COLO829 (cell line): ENCODE measurements around the gene FSTL4.

ENCODE experiments used
- DNase-seq: peaks from one replicate; pipeline ENCODE4 v3.0.0; 2012; ENCODE audit warnings: low spot score

The FSTL4 gene

DNA sequence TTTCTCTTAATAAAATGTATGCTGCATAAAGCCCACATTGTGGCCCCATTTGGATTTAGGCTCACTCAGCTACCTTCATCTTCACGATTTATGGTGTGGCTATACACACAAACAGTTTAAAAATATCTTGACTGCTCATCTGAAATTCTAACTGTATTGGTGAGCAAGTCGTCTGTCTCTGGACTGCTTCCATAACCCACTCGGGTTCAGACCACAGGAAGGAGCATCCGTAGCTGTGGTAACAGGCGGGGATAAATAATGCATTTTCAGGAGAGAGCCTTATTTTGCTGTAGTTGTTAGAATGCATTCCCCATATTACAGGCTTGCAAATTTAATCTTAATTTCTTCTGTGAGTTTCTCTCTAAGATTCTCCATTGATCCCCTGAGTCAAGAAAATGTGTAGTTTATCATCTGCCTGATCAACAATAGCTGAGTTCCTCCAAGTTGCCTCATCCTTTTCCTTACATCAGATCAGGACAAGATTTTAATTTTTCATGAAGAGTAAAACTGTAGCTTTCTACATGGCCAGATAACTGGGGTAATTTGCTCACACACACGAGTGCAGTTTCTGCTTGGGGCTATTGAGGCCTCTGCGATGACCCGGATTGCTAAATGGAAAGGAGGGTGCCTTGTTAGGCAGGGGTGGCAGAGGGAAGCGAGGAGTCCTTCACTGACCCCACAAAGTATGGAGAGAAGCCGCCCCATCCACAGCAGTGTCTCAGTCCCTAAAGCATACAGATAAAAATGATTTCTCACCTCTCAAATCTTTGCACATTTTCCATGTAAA, 133.9 kb downstream of the FSTL4 start:
- DNase-seq, result no peak

DNA sequence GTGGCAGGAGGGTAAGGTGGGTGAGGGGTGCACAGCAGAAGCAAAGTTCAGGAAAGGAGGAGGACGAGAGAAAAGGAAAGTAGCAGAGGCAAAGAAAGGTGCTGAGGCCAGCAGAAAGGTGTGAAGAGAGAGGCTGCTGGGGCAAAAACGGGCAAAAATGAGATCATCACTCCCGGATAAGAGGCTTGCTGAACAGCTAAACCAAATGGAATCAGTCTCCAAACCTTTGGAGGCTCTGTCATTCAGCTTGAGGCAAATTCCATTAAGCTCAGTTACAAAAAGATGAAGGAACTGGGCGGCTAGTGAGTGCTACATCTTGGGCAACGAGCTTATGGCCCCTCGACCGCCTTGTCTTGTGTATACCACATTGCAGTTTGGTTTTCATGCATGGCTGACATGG, 136.4 kb downstream of the FSTL4 start:
- no peak for DNase-seq

DNA sequence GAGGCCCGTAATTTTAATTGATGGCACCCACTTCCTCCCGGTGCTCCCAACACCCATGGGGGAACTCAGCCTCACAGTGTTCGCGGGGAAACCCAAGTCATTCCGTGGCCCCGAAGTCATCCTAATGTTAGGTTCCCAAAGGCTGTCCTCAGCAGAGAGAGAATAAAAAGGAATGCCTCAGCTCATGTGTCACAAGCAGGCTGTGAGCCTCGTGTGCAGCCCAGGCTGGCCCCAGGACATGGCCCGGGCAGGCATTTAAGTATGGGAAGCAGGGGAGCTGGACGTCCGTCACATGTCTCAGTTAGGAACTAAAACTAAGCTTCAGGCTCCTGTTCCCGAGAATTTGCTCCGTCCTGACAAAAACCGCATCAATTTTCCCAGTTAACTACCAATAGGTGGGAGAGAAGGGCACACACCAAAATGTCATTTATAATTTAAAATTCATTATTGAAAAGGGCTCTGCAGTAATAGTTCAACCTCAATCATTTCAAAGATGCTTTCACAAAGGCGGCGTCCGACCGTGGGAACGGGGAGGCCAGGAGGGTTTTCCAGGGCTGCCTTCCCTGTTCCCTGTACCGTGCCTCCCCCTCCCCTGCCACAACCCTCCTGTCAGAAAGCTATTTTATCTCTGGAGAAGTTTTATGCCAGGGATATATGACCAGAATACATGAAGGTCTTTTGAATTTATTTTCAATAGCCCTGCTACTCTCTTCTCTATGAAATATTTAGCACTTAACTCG, 137.3 kb downstream of the FSTL4 start:
- DNase-seq, result no peak

DNA sequence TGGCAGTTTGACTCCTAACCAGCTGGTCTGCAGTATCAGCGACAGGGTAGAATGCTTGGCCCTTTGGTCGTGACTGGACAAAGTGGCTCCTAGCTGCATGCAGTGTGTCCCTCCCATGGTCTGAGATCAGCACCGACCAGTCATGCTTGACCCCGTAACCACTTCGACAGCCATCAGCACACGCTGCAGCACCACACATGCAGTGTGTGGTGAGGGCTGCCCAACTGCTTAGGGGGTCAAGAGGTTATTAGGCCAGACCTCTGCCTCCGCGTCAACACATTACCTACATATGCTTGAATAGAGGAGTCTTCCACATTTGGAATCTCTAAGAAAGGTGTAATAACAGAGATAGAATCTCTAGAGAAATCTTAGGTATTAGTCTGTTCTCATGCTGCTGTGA, 139.1 kb downstream of the FSTL4 start:
- DNase-seq, result no peak

DNA sequence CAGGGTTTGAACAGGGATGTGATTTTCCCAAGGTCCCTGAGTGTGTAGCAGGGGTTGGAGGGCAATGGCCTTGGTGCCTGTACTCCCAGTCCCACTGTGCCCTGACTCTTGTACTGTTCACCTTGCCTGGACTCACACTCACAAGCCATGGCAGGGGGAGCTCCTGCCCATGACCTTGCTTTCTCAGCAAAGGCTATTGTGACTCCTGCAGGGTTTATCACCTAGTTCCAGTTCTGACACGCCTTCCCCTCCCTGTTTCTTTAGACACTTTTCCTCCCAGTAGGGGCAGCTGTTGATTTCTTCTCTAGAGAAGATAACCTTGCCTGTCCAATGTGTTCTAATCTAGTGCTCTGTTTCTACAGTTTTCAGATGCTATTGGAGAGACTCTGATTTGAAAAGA, 139.5 kb downstream of the FSTL4 start:
- DNase-seq, result no peak

DNA sequence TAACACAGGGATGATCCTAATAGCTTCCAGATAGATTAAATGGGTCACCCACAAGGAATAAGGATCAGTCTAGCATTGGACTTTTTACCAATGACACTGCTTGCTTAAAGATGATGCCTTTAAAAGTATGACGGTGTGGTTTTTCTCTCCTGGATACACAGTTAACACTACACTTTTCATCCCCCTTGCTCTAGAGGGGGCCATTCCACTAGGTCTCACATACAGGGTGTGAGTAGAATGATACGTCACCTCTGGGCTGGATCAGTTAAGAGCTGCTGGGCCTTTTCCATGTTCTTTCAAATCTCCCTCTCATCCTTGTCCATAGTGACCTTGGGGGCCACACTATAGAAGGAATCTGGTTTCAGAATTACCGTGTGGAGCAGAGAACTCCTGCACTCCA, 140.6 kb downstream of the FSTL4 start:
- no peak for DNase-seq

DNA sequence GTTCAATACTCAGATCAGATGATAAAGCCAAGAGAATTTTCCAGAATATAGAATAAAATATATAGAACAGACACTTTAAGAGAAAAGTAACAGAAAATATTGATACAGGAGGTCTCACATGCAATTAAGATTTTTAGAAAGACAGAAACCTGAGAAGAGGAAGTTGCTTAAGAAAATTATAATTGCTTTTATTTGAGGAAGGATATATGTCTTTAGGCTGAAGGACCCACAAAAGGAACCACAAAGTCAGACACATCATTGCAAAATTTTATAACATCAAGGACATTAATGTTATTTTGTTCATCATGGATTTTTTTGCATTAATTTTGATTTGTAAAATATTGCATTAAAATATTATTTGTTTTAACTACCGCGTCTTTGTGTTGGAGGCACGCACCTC, 141.5 kb downstream of the FSTL4 start:
- no peak for DNase-seq

DNA sequence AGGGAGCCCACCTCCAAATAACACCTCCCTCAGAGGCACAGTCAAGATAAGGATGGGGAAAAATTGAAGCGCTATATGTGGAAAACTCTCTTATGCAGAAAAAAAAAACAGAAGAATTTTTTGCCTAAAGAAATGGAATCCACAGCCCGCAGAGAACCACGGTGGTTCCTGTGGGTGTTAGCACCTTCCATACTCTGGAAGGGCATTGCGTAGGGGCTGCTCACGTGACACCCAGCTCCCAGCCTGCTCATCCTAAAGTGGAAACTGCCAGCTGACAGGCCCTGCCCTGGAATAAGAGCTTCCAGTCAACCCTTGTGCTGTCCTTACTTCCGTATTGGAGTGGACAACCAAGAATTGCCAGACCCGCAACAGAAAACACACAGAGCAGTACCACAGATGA, 142.5 kb downstream of the FSTL4 start:
- DNase-seq, result no peak

DNA sequence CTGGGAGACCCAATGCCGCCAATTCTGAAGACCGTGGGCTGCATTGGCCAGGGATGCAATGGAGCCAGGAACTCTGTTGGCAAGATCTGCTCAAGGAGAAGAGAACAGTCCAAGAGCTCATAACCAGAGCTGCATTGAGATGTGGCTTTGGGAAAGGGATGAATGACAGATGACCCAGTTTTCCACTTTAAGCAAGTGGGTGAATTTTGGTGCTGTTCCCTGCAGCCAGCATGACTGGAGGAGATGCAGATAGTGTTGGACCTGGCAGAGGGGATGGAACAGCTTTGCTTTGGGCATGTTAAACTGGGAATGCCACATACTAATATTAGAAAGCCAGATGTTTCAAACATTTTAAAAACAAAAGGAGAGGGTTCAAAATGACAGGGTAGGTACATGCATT, 143.1 kb downstream of the FSTL4 start:
- no peak for DNase-seq

DNA sequence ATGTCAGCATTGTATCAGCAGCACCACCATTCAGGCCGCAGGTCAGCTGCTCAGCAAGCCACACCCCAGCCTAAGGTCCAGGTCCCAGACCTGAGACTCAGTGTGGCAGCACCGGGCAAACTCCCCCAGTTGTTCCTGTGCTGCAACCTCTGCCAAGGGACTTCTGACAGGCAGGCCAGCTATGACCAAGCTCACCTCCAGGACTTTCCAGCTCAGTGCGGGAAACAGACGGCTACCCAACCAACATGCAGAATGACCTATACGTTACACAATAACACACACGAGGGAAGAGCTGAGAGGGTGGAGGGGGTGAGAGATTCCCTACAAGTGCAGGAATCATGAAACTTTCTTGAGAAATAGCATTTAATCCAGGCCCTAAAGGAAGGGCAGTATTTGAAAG, 143.7 kb downstream of the FSTL4 start:
- no peak for DNase-seq

DNA sequence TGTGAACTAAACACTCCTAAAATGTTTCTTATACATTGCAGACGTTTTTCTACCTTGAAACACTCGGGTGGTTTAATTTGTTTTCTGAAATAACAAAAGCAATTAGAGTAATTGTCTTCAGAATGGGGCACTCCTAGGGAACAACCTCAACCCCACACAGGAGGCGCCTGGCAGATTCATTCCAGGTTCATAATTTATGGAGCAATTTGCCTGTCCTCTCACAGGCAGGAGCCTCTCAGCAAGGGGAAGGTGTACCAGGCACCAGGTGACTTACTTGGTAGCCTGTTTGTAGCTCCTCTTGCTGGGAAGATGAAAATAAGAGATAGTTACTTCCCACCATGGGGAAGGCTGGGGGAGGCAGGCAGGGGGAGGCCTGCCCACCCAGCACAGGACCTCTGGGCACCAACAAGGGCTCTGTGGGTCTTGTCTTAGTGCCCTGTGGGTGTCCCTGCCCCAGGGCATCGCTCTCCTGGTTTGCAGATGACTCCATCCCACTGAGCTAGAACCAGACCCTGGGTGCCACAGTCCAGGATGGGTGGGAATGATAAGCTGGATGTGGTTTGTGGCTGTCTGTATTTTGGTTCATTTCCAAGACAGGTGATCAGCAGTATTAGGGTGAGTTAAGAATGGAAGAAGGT, 144.4 kb downstream of the FSTL4 start:
- DNase-seq, result no peak

DNA sequence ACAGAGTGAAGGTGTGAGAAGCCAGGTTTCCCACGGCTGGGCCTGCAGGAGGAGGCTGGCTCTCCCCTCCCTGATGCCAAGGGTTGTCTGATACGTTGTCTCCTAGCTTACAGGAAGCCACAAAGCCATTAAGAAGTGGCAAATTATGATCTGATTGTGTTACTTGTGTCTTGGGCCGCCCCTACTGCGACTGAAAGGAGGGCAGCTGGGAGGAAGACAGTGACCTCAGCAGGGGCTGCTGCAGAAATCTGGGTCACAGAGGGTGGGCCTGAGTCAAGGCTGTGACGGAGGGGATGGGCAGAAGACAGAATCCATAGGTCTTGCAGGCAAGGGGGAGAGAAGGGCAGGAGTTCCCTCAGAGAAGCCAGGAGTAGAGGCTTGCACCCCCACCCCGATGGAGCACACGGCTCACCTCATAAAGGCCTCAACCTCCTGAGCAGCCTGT, 145.0 kb downstream of the FSTL4 start:
- no peak for DNase-seq

DNA sequence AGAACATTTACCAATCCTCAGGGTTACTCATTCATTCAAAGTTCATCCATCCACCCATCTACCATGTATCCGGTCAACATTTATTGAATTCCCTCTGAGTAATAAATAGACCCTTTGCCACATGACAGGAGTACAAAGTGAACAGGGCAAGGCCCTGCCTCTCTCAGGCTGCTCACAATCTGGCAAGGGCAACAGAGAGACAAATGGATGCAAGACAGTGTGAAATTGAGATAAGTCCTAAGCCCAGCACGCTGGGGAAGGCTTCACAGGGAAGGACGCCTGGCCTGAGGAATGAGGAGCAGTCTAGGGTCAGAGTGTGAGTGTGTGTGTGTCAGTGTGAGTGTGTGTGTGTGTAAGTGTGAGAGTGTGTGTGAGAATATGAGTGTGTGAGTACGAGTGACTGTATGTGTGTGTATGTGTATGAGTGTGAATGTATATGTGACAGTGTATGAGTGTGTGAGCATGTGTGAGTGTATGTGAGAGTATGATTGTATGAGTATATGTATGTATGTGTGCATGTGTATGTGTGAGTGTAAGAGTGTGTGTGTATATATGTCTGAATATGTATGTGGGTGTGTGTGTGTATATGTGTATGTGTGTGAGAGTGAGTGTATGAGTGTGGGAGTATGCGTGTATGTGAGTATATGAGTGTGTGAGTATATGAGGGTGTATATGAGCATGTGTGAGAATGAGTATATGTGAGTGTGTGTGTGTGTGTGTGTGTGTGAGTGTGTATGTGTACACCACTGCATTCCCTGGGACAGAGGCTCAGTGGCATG, 145.6 kb downstream of the FSTL4 start:
- no peak for DNase-seq

DNA sequence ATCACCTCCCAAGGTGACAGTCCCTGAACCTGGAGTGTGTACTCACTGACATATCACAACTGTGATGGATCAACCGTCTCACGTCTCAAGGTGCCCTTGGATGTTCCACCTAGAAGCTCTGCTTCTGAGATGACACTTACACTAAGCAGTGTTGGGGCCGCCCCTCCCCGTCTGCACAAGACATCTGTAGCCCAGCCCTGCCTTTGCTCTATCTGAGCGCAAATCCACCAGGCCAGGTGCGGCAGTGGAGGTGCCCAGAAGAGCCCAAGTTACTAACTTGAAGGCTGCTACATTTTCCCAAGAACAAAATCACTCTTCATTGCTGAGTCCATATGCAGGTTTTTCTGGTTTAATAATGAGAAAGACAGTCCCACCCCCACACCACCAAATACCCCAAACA, 148.3 kb downstream of the FSTL4 start:
- DNase-seq, result no peak

DNA sequence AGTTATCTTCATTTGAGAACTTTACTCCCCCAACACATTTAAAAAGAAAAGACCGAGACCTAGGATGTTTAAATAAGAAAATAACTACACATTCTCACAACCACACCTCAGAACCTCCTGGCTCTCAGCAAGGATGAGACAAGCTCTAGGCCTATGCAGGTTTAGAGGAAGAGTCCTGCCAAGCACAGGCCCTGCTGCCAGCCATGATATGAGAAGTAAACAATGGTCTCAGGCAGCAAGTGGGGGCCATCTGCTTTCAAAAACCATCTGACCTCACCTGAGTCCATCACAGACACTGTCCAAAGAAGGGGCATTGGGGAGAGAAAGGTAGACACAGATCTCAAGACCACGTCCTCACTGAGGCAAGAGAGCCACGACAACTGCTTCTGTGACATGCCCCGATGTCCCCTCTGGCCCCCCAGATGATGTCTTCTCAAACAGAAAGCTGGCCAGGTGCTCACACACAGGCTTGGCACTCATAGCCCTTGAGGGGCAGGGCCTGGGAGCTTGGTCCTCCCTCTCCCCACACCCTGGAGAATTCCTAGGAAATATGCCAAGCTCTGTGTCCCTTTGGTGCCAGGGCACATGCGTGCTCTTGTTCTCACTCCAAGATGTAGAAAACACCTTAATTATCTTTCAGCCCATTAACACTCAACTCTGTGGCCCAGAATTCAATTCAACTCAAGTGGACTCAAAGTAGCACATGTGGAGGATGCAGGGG, 150.4 kb downstream of the FSTL4 start:
- DNase-seq, result no peak

DNA sequence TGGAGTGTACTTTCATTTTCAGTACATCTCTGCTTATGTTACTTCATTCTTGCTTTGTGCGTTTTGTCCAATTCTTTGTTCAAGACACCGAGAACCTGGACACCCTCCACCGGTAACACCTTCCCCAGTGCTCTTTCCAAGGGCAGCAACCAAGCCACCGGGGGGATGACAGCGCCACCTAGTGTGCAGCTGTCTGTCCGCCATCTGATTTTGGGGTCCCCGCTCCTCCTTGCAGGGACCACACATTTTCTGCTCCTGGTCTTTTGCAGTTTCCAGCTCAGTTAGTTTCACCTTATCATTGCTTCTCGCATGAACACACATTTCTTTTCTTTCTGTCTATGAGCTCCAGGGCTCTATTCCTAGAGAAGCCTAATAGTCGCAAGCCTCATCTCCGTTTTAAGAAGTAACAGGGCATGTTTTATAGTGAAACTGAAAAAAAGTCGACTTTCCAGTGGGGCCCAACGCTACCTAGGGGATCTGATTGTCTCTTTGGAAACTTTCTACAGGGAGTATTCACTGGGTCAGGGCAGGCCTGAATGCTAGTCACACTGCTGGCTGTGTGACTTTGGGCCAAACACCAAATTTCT, 152.1 kb downstream of the FSTL4 start:
- peak; percentile 49 for DNase-seq

DNA sequence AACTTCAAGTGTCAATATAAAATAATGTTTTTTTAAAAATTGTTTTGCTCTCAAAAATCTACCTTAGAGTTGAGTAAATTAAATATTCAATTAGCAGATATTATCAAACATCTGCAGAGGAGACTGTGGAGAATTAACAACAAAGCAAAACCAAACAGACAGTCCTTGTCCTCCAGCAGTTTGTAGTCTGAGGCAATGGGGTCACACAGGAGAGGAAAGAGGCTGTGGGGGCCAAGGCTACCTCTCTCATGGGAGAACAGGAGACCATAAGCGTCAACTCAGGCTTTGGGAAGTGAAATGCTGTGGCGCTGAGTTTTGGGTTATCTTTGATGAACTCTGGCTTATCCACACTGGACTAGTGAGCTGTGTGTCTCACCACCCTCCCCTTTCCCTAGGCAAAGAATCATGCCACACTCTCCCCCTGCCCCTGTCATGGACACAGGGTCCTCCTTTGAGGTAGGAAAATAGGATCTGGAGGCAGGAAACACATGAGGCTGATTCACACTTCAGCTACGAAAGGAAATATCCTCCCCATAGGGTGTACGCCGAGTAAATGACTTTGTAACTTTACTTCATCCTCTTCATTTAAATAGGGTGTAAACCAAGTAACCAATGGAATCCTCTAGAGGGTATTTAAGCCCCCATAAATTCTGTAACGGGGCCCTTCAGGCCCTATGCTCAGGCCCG, 152.7 kb downstream of the FSTL4 start:
- peak; percentile 7 for DNase-seq

DNA sequence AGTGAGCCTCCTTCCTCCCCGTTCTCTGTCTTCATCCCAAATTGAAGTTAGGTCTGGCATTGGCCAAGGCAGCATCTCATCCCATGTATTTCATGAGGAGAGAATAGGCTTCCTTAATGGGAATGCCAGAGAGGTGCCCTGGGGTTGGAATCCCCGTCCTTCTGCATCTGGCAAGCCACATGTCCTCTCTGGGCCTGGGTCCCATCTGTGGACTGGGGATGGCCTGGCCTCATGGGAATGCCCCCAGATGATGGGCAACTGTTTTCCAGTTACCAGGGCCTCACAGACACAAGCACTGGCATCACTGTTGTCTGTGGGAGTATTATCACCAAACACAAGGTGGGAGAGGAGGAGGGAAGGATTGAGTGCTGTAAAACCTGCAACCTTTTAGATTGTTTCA, 153.9 kb downstream of the FSTL4 start:
- no peak for DNase-seq

DNA sequence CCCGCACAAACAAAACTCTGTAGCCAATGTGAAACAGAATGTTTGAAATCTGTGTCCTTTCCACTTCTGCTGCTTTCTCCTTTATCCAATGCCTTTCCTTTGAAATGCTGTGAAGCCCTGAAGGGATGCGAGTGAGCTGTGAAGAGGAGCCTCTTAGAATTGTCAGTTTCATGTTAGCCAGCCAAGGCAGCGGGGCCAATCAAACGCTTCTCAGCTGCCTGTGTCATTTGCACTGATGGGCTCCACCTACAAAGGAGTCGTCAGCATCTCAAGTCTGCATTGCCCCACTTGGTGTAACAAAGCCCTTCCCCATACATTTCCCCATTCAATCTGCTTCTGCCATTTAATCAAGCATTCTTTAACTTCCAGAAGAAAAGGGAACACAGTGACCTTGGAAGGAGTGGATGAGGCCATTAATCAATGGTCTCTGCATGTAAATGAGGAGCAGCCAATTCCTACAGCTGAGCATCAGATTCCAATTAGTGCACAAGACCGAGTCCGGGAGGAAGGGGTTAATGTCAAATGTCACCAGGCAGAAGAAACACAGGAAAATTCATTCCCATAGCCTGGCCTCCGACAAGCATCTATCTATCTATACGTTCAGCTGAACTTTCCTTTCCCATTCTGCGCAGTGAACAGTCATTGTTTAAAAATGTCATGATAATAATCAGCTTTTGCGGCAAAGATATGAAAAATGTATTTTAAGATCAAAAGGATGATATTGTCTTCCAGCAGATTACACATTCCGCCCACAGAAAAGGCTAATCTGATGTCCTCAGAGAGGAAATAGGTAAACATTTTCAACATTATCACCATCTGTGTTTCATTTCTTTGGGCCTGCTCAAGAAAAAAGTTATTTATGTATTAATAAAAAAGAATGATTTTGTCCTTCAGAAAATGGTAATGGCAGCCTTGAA, 154.6 kb downstream of the FSTL4 start:
- DNase-seq, result no peak
